ENCODE data around the gene TMEM132D. TPM values are rescaled to one million over a fixed set of nuclear protein-coding genes. Genes with fewer than 3 reads are reported as not detected.
"Not testable (repeated sequence)": the region's sequence is repeated elsewhere in the genome, so short reads cannot be mapped to it uniquely, and the experiment has no call there.

TMEM132D gene
- total and polyA plus RNA-seq, 4 donors: 0.01 to 0.14 (median 0.08) TPM

DNA sequence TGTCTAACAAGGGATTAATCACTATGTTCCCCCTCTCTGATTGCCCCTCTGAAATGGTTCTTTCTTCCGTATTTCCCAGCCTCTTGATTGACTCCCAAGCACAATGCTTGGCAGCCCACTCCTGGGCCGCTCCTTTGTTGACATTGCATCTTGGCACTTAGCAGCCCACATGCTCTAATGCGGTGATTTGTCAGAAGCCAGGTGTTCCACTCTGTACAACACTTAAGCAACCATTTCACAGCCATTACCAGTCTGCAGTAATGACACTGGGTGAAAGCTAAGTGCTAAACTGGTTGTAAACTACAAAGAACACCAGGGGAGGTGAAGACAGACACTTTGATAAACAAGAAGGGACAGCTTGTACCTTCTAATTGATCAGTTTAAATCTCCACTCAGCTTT is 353.5 kb downstream of the TMEM132D start (continued):
- TF ChIP-seq, protein P1, sequence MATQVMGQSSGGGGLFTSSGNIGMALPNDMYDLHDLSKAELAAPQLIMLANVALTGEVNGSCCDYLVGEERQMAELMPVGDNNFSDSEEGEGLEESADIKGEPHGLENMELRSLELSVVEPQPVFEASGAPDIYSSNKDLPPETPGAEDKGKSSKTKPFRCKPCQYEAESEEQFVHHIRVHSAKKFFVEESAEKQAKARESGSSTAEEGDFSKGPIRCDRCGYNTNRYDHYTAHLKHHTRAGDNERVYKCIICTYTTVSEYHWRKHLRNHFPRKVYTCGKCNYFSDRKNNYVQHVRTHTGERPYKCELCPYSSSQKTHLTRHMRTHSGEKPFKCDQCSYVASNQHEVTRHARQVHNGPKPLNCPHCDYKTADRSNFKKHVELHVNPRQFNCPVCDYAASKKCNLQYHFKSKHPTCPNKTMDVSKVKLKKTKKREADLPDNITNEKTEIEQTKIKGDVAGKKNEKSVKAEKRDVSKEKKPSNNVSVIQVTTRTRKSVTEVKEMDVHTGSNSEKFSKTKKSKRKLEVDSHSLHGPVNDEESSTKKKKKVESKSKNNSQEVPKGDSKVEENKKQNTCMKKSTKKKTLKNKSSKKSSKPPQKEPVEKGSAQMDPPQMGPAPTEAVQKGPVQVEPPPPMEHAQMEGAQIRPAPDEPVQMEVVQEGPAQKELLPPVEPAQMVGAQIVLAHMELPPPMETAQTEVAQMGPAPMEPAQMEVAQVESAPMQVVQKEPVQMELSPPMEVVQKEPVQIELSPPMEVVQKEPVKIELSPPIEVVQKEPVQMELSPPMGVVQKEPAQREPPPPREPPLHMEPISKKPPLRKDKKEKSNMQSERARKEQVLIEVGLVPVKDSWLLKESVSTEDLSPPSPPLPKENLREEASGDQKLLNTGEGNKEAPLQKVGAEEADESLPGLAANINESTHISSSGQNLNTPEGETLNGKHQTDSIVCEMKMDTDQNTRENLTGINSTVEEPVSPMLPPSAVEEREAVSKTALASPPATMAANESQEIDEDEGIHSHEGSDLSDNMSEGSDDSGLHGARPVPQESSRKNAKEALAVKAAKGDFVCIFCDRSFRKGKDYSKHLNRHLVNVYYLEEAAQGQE (IDR thresholded peaks at IDR 0.05): no peak
- no peak for TF ChIP-seq HNF4G (IDR thresholded peaks at IDR 0.05)
- no peak for TF ChIP-seq RAD21 (IDR thresholded peaks at IDR 0.05)
- TF ChIP-seq FOXA1 (IDR thresholded peaks at IDR 0.05): no peak
- no peak for TF ChIP-seq SP1 (IDR thresholded peaks at IDR 0.05)

DNA sequence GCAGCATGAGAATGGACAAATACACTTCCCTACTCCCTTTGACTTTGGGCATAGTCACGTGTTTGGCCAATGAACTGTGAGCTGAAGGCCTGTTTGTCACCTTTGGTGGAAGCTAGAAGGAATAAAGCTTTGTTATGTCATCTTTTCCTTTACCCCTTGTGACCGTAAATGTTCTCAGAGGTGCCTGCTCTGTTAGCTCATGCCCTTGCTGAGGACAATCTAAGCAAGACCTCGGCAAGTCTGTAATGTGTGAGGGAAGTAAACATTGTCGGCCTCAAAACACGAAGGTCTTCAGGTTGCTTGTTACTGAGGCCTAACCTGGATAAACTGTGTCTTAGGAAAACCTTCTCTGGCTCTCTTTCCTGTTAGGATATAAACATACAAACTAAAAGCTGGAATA is 354.2 kb downstream of the TMEM132D start:
- 67% methylated on average over 5 of the region's 5 CpGs for WGBS
- Histone ChIP-seq H3K27ac (ENCODE audit: low read depth in 1 of 2, low read length in 2 of 2) (no peak overlapping the region), H3K4me3 (ENCODE audit: low read depth in 1 of 3, low read length in 3 of 3) (no peak overlapping the region), H3K27me3 (ENCODE audit: control insufficient read depth in 4 of 4, insufficient read depth in 4 of 4, low read length in 3 of 4) (peaks cover 0 to 6% (median 0%) of the 10 kb centered on the region in 4 donors), H3K9ac (ENCODE audit: low read depth in 1 of 2, low read length in 2 of 2) (no peak overlapping the region), H3K36me3 (ENCODE audit: control insufficient read depth in 4 of 4, insufficient read depth in 3 of 4, low read depth in 1 of 4, low read length in 3 of 4) (no peaks in the 10 kb centered on the region), H3K9me3 (ENCODE audit: control insufficient read depth in 4 of 4, low read length in 3 of 4) (peaks cover 0 to 10% (median 2%) of the 10 kb centered on the region in 4 donors), H3K4me1 (ENCODE audit: control insufficient read depth in 4 of 4, insufficient read depth in 4 of 4, low read length in 3 of 4) (no peaks in the 10 kb centered on the region)
- no peak for DNase-seq (ENCODE audit: low spot score)
- TF ChIP-seq HNF4G (IDR thresholded peaks at IDR 0.05) (no peak), HNF4A (conservative IDR thresholded peaks at IDR 0.05) (no peak), RAD21 (IDR thresholded peaks at IDR 0.05) (no peak), TAF1 (conservative IDR thresholded peaks at IDR 0.05) (no peak)
- TF ChIP-seq, protein P1 (IDR thresholded peaks at IDR 0.05): no peak

DNA sequence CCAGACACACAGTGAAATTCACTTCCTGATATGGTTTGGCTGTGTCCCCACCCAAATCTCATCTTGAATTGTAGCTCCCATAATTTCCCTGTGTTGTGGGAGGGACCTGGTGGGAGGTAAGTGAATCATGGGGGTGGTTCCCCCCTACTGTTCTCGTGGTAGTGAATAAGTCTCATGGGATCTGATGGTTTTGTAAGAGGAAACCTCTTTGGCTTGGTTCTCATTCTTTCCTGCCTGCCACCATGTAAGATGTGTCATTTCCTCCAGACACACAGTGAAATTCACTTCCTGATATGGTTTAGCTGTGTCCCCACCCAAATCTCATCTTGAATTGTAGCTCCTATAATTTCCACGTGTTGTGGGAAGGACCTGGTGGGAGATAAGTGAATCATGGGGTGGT is 354.8 kb downstream of the TMEM132D start:
- not testable (repeated sequence) for H3K27me3 ChIP-seq (ENCODE audit: control insufficient read depth in 4 of 4, insufficient read depth in 4 of 4, low read length in 3 of 4); H3K36me3 ChIP-seq (ENCODE audit: control insufficient read depth in 4 of 4, insufficient read depth in 3 of 4, low read depth in 1 of 4, low read length in 3 of 4); H3K9me3 ChIP-seq (ENCODE audit: control insufficient read depth in 4 of 4, low read length in 3 of 4); H3K9ac ChIP-seq (ENCODE audit: low read depth in 1 of 2, low read length in 2 of 2); H3K4me3 ChIP-seq (ENCODE audit: low read depth in 1 of 3, low read length in 3 of 3); DNase-seq (ENCODE audit: low spot score); H3K4me1 ChIP-seq (ENCODE audit: control insufficient read depth in 4 of 4, insufficient read depth in 4 of 4, low read length in 3 of 4); H3K27ac ChIP-seq (ENCODE audit: low read depth in 1 of 2, low read length in 2 of 2)
- WGBS: 60% methylated on average over 2 of the region's 2 CpGs

DNA sequence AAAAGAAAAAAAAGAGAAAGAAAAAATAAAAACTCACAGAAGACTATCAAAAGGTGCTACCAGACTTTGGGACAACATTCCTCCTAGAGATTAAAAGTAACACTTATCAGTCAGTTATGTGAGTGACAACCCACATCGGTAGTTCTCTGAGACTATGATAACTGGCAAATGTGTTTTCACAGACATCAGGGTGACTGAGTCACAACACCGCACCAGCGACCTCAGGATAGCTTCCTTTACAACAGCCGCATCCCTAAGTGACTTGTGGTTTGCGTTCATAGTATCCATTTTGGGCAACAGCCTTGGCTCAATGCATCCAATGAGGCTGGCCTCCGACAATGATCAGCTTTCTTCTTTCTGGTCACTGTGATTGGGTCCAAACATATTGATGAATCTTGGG is 359.1 kb downstream of the TMEM132D start:
- Histone ChIP-seq H3K9ac (ENCODE audit: low read depth in 1 of 2, low read length in 2 of 2) (no peak overlapping the region), H3K36me3 (ENCODE audit: control insufficient read depth in 4 of 4, insufficient read depth in 3 of 4, low read depth in 1 of 4, low read length in 3 of 4) (no peaks in the 10 kb centered on the region), H3K4me3 (ENCODE audit: low read depth in 1 of 3, low read length in 3 of 3) (no peak overlapping the region), H3K27me3 (ENCODE audit: control insufficient read depth in 4 of 4, insufficient read depth in 4 of 4, low read length in 3 of 4) (no peaks in the 10 kb centered on the region), H3K9me3 (ENCODE audit: control insufficient read depth in 4 of 4, low read length in 3 of 4) (no peaks in the 10 kb centered on the region), H3K4me1 (ENCODE audit: control insufficient read depth in 4 of 4, insufficient read depth in 4 of 4, low read length in 3 of 4) (no peaks in the 10 kb centered on the region), H3K27ac (ENCODE audit: low read depth in 1 of 2, low read length in 2 of 2) (no peak overlapping the region)
- WGBS: 79% methylated on average over 6 of the region's 6 CpGs
- DNase-seq (ENCODE audit: low spot score): no peak
- no peak for TF ChIP-seq EGR1 (IDR thresholded peaks at IDR 0.05; ENCODE audit: low read depth in 2 of 2)
- TF ChIP-seq, protein P2, sequence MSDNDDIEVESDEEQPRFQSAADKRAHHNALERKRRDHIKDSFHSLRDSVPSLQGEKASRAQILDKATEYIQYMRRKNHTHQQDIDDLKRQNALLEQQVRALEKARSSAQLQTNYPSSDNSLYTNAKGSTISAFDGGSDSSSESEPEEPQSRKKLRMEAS (IDR thresholded peaks at IDR 0.05): no peak
- TF ChIP-seq GABPA (IDR thresholded peaks at IDR 0.05 in 1 of 2, conservative IDR thresholded peaks at IDR 0.05 in 1 of 2): no peak
- TF ChIP-seq RAD21 (IDR thresholded peaks at IDR 0.05): no peak
- TF ChIP-seq, protein P1 (IDR thresholded peaks at IDR 0.05): no peak
- no peak for TF ChIP-seq YY1 (IDR thresholded peaks at IDR 0.05)
- no peak for TF ChIP-seq NR2F2 (IDR thresholded peaks at IDR 0.05)
- no peak for TF ChIP-seq JUND (IDR thresholded peaks at IDR 0.05)
- TF ChIP-seq HNF4A (conservative IDR thresholded peaks at IDR 0.05): no peak
- no peak for TF ChIP-seq HNF4G (IDR thresholded peaks at IDR 0.05)

Data from liver (tissue), 9 donors.